OCI-LY3 (cell line): ENCODE results near the gene OR52B6.

Experiments
- H2AFZ ChIP-seq: fragments of 200-600, 300-600 bp; shearing (Covaris generic); 2 replicates; pipeline ENCODE4 v1.6.0; 2014; ENCODE audit warnings: antibody characterized with exemption, low read depth, low read length
- H3K27ac ChIP-seq: fragments of 200-600, 300-600 bp; sonication (generic); 2 replicates; pipeline ENCODE4 v1.5.1; 2014; ENCODE audit warnings: mild to moderate bottlenecking, low read length, moderate library complexity, mixed read lengths
- H3K27me3 ChIP-seq: fragments of 200-600, 300-600 bp; sonication (generic); 2 replicates; pipeline ENCODE4 v1.6.1; 2014; ENCODE audit warnings: low read depth, low read length, mixed read lengths
- H3K36me3 ChIP-seq: fragments of 200-600, 300-600 bp; sonication (generic); replicated peaks from 2 replicates; pipeline ENCODE3; 2014; ENCODE audit warnings: low read depth, low read length, mixed read lengths
- H3K4me1 ChIP-seq: fragments of 300-600, 200-600 bp; sonication (generic); 2 replicates; pipeline ENCODE4 v1.6.1; 2014; ENCODE audit warnings: low read length, mixed read lengths
- H3K4me2 ChIP-seq: fragments of 200-600, 300-600 bp; sonication (generic); 2 replicates; pipeline ENCODE4 v1.6.1; 2014; ENCODE audit warnings: low read length, mixed read lengths
- H3K4me3 ChIP-seq: fragments of 300-600, 200-600 bp; sonication (generic); 2 replicates; pipeline ENCODE4 v1.5.1; 2014; ENCODE audit warnings: antibody characterized with exemption, mild to moderate bottlenecking, low read length, moderate library complexity
- H3K79me2 ChIP-seq: fragments of 300-600, 200-600 bp; shearing (Covaris generic); 2 replicates; pipeline ENCODE4 v1.6.1; 2014; ENCODE audit warnings: mild to moderate bottlenecking, low read length, mixed read lengths
- H3K9ac ChIP-seq: fragments of 300-600, 200-600 bp; shearing (Covaris generic); 2 replicates; pipeline ENCODE4 v1.6.0; 2014; ENCODE audit warnings: mild to moderate bottlenecking, low read length, moderate library complexity
- H3K9me3 ChIP-seq: fragments of 200-600, 300-600 bp; shearing (Covaris generic); 2 replicates; pipeline ENCODE4 v1.6.1; 2014; ENCODE audit warnings: low read length, mixed read lengths; ENCODE audit not compliant: insufficient read depth
- H4K20me1 ChIP-seq: fragments of 200-600, 300-600 bp; sonication (generic); 2 replicates; pipeline ENCODE4 v1.6.1; 2016; ENCODE audit warnings: low read length, mixed read lengths; ENCODE audit not compliant: insufficient read depth
- CTCF ChIP-seq: fragments of 200-600, 300-600 bp; sonication (generic); IDR thresholded peaks from 2 replicates; pipeline ENCODE4 v1.5.1; 2014; ENCODE audit warnings: antibody characterized with exemption, low read length, low read depth
- EZH2phosphoT487 ChIP-seq: fragments of 200-600 bp; shearing (Covaris generic); IDR thresholded peaks from 2 replicates; pipeline ENCODE4 v1.6.1; 2018; ENCODE audit warnings: antibody characterized with exemption, mixed run types, low read depth

OR52B6 gene

GRCh38 chr11:5621580-5621979 is 40.9 kb downstream of the OR52B6 start:
- Histone ChIP-seq H3K36me3 (no peaks in the 10 kb centered on the region), H3K27ac (no peak overlapping the region), H3K27me3 (no peaks in the 10 kb centered on the region), H3K9me3 (no peaks in the 10 kb centered on the region), H3K4me2 (no peak overlapping the region), H3K4me1 (peaks cover 18% of the 10 kb centered on the region), H4K20me1 (no peaks in the 10 kb centered on the region), H3K4me3 (no peak overlapping the region), H3K79me2 (no peaks in the 10 kb centered on the region), H2AFZ (no peak overlapping the region), H3K9ac (no peak overlapping the region)
- no peak for TF ChIP-seq CTCF
- TF ChIP-seq EZH2phosphoT487: no peak

DNA sequence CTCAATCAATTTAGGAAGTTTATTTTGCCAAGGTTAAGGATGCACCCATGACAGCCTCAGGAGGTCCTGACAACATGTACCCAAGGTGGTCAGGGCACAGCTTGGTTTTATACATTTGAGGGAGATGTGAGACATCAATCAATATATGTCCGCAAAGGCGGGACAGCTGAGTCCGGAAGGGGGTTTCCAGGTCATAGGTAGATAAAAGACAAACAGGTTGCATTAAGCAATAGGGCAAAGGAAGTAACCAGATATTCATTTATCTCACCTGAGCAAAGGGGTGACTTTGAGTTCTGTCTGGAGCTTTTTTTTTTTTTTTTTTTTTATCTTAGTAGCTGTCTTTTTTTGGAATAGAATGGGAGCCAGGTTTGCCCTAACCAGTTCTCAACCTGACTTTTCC is 42.1 kb downstream of the OR52B6 start:
- Histone ChIP-seq H3K27me3 (no peaks in the 10 kb centered on the region), H3K79me2 (no peaks in the 10 kb centered on the region), H3K4me3 (no peak overlapping the region), H3K9ac (no peak overlapping the region), H3K36me3 (no peaks in the 10 kb centered on the region), H3K4me1 (peaks cover 18% of the 10 kb centered on the region), H4K20me1 (no peaks in the 10 kb centered on the region), H3K4me2 (no peak overlapping the region), H2AFZ (no peak overlapping the region), H3K27ac (no peak overlapping the region), H3K9me3 (no peaks in the 10 kb centered on the region)
- no peak for TF ChIP-seq EZH2phosphoT487
- no peak for TF ChIP-seq CTCF

- TF ChIP-seq CTCF: no peak
- no peak for TF ChIP-seq EZH2phosphoT487
- Histone ChIP-seq H3K4me3 (peak within 1 kb of the TSS; percentile 91), H3K79me2 (no peaks in the 10 kb centered on the region), H3K9me3 (no peaks in the 10 kb centered on the region), H3K4me2 (peak within 1 kb of the TSS; percentile 98), H3K9ac (peak within 1 kb of the TSS; percentile 79), H4K20me1 (no peaks in the 10 kb centered on the region), H3K27me3 (no peaks in the 10 kb centered on the region), H3K36me3 (no peaks in the 10 kb centered on the region), H2AFZ (peak within 1 kb of the TSS; percentile 80), H3K4me1 (peaks cover 18% of the 10 kb centered on the region), H3K27ac (peak within 1 kb of the TSS; percentile 64)
Observed at GRCh38 chr11:5624489-5625279, 44.0 kb downstream of the OR52B6 start, which contains the start of gene TRIM34. Gene TRIM34 (plus strand): TSS chr11:5625001. CDS start chr11:5632332, 7,331 bp downstream.

GRCh38 chr11:5625281-5625680 is 44.6 kb downstream of the OR52B6 start:
- H4K20me1 ChIP-seq: no peaks in the 10 kb centered on the region
- peaks cover 18% of the 10 kb centered on the region for H3K4me1 ChIP-seq
- no peaks in the 10 kb centered on the region for H3K79me2 ChIP-seq
- H3K4me3 ChIP-seq: peak overlapping the region; percentile 91
- H3K4me2 ChIP-seq: peak overlapping the region; percentile 98
- peak overlapping the region; percentile 80 for H2AFZ ChIP-seq
- H3K27me3 ChIP-seq: no peaks in the 10 kb centered on the region
- TF ChIP-seq EZH2phosphoT487 (no peak), CTCF (no peak)
- no peaks in the 10 kb centered on the region for H3K9me3 ChIP-seq
- H3K9ac ChIP-seq: peak overlapping the region; percentile 79
- peaks cover 1% of the 10 kb centered on the region for H3K36me3 ChIP-seq
- H3K27ac ChIP-seq: peak overlapping the region; percentile 64
